ENCODE results near the gene TBCD. TPM values are rescaled to one million over a fixed set of nuclear protein-coding genes. Genes with fewer than 3 reads are reported as not detected.

Gene TBCD
- polyA plus RNA-seq, 1 donor from 2014 or later: 67.2 TPM

GRCh38 chr17:82920715-82921114, 168.8 kb downstream of the TBCD start:
- H3K4me3 ChIP-seq (ENCODE audit: low read length): no peak overlapping the region
- no peaks in the 10 kb centered on the region for H3K9me3 ChIP-seq (ENCODE audit: low read length)
- H3K9ac ChIP-seq (ENCODE audit: low read length): no peak overlapping the region
- no peak overlapping the region for H3K27ac ChIP-seq (ENCODE audit: low read length)
- no peaks in the 10 kb centered on the region for H4K20me1 ChIP-seq (ENCODE audit: insufficient read depth)
- no peaks in the 10 kb centered on the region for H3K9me2 ChIP-seq (ENCODE audit: insufficient read depth, low read length)
- H3K4me2 ChIP-seq (ENCODE audit: low read length): no peak overlapping the region
- H3F3A ChIP-seq (ENCODE audit: insufficient read depth, low read length, poor library complexity, severe bottlenecking): no peaks in the 10 kb centered on the region
- no peaks in the 10 kb centered on the region for H3K36me3 ChIP-seq (ENCODE audit: insufficient read depth, low read length)
- no peak overlapping the region for H2AFZ ChIP-seq (ENCODE audit: low read depth, low read length)
- TF ChIP-seq EZH2 (IDR thresholded peaks at IDR 0.05; ENCODE audit: borderline replicate concordance, insufficient read depth, low read length, poor library complexity, severe bottlenecking): no peak
- TF ChIP-seq SMC3 (conservative IDR thresholded peaks at IDR 0.05; ENCODE audit: poor library complexity): no peak
- TF ChIP-seq CTCF (IDR thresholded peaks at IDR 0.05; ENCODE audit: poor library complexity, severe bottlenecking): no peak
- no peak for TF ChIP-seq MXI1 (conservative IDR thresholded peaks at IDR 0.05; ENCODE audit: poor library complexity, severe bottlenecking)
- TF ChIP-seq TAF1 (IDR thresholded peaks at IDR 0.05; ENCODE audit: low read depth): no peak
- no peak for TF ChIP-seq EP300 (conservative IDR thresholded peaks at IDR 0.05; ENCODE audit: poor library complexity, severe bottlenecking)
- TF ChIP-seq RAD21 (conservative IDR thresholded peaks at IDR 0.05): no peak
- TF ChIP-seq POLR2AphosphoS5 (IDR thresholded peaks at IDR 0.05): no peak
- TF ChIP-seq REST (IDR thresholded peaks at IDR 0.05; ENCODE audit: borderline replicate concordance): no peak
- no peaks in the 10 kb centered on the region for H3K79me2 ChIP-seq (replicated peaks; ENCODE audit: insufficient read depth, low read length)
- H3K27me3 ChIP-seq (ENCODE audit: insufficient read depth, low read depth, low read length): no peaks in the 10 kb centered on the region

GRCh38 chr17:82921426-82921825, 169.6 kb downstream of the TBCD start:
- H3K9me3 ChIP-seq (ENCODE audit: low read length): no peaks in the 10 kb centered on the region
- no peaks in the 10 kb centered on the region for H3K9me2 ChIP-seq (ENCODE audit: insufficient read depth, low read length)
- no peak overlapping the region for H3K4me2 ChIP-seq (ENCODE audit: low read length)
- H3F3A ChIP-seq (ENCODE audit: insufficient read depth, low read length, poor library complexity, severe bottlenecking): no peaks in the 10 kb centered on the region
- no peaks in the 10 kb centered on the region for H3K27me3 ChIP-seq (ENCODE audit: insufficient read depth, low read depth, low read length)
- H3K27ac ChIP-seq (ENCODE audit: low read length): no peak overlapping the region
- no peak overlapping the region for H2AFZ ChIP-seq (ENCODE audit: low read depth, low read length)
- H3K9ac ChIP-seq (ENCODE audit: low read length): no peak overlapping the region
- no peaks in the 10 kb centered on the region for H4K20me1 ChIP-seq (ENCODE audit: insufficient read depth)
- no peak overlapping the region for H3K4me3 ChIP-seq (ENCODE audit: low read length)
- no peaks in the 10 kb centered on the region for H3K36me3 ChIP-seq (ENCODE audit: insufficient read depth, low read length)
- TF ChIP-seq POLR2AphosphoS5 (IDR thresholded peaks at IDR 0.05) (no peak), RAD21 (conservative IDR thresholded peaks at IDR 0.05) (no peak)
- H3K79me2 ChIP-seq (replicated peaks; ENCODE audit: insufficient read depth, low read length): no peaks in the 10 kb centered on the region

- no peaks in the 10 kb centered on the region for H3F3A ChIP-seq (ENCODE audit: insufficient read depth, low read length, poor library complexity, severe bottlenecking)
- H3K27me3 ChIP-seq (ENCODE audit: insufficient read depth, low read depth, low read length): no peaks in the 10 kb centered on the region
- no peak overlapping the region for H3K9ac ChIP-seq (ENCODE audit: low read length)
- no peak overlapping the region for H3K4me2 ChIP-seq (ENCODE audit: low read length)
- no peak overlapping the region for H3K27ac ChIP-seq (ENCODE audit: low read length)
- H3K9me2 ChIP-seq (ENCODE audit: insufficient read depth, low read length): no peaks in the 10 kb centered on the region
- no peak for TF ChIP-seq MXI1 (conservative IDR thresholded peaks at IDR 0.05; ENCODE audit: poor library complexity, severe bottlenecking)
- no peaks in the 10 kb centered on the region for H3K9me3 ChIP-seq (ENCODE audit: low read length)
- H3K79me2 ChIP-seq (replicated peaks; ENCODE audit: insufficient read depth, low read length): no peaks in the 10 kb centered on the region
- H3K4me3 ChIP-seq (ENCODE audit: low read length): no peak overlapping the region
- no peaks in the 10 kb centered on the region for H4K20me1 ChIP-seq (ENCODE audit: insufficient read depth)
- no peaks in the 10 kb centered on the region for H3K36me3 ChIP-seq (ENCODE audit: insufficient read depth, low read length)
- H2AFZ ChIP-seq (ENCODE audit: low read depth, low read length): no peak overlapping the region
Observed at GRCh38 chr17:82922646-82923045, 170.8 kb downstream of the TBCD start.

All from neural cell (in vitro differentiated cells).